HG03439 (cell line): ENCODE measurements around the gene MROH2B.

Source experiments
- ATAC-seq: cut with Tn5 transposase; IDR thresholded peaks from one replicate; pipeline ENCODE4 v1.9.1; 2021; ENCODE audit warnings: mild to moderate bottlenecking, moderate library complexity; ENCODE audit not compliant: unreplicated experiment

The MROH2B gene

DNA sequence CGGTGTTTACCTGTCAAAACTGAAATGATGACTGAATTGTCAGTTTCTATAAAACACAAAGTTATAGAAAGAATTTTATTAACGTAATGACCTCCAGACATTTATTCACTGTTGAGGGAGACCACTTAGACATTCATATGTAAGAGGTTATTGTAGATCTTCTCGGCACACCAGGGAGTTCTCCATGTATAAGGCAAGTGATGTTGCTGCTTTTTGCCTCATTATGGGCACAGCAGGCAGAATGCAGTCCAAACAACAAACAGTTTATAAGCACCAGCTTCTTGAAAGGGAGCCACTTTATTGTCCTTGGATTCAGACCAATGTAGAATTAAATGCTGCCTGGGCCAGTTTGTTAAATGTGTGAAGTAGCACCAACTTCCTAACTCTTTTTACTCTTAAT, 95.1 kb downstream of the MROH2B start:
- no peak for ATAC-seq

DNA sequence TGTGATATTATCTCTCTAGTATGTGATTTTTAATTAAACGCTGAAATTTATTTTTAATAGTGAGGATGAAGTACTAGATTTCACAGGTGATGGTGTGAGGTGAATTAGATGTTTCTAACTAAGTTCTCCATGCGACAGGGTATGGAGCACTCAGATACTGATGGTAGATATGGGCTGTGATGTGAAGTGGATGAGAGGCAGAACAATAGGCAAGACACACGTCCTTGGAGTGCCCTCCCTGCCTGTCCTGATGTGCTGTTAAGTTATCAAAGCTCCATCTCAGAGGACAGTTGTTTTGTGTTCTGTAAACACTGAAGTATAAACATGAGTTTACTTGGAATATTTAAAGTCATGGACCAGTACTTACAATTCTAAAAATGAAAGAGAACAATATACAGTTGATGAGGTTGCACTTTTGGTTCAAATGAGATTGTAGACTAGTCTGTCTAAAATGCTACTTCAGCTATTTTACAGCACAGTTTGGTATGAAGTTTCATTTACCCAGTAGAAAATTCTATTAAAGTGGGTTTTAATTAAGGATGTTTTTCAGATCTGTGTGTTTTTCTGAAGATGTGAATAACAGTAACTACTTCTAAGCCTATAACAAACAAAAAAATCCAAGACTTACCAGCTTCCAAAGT, 97.7 kb downstream of the MROH2B start:
- no peak for ATAC-seq

DNA sequence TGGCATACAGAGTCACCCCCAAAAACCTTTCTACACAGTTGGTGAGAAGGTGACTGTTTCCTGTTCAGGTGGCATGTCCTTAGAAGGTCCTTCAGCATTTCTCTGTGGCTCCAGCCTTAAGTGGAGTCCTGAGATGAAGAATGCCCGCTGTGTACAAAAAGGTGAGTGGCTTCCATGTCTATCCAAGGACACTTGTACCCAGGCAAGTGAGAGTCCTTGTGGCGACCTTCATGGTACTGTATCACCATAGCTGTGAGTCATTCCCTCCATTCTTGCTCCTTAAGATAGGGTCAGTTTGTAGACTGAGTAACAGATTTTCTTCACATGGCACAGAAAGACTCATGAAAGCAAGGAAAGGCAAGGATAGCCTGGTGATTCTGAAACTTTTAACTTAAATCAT, 98.7 kb downstream of the MROH2B start:
- no peak for ATAC-seq

DNA sequence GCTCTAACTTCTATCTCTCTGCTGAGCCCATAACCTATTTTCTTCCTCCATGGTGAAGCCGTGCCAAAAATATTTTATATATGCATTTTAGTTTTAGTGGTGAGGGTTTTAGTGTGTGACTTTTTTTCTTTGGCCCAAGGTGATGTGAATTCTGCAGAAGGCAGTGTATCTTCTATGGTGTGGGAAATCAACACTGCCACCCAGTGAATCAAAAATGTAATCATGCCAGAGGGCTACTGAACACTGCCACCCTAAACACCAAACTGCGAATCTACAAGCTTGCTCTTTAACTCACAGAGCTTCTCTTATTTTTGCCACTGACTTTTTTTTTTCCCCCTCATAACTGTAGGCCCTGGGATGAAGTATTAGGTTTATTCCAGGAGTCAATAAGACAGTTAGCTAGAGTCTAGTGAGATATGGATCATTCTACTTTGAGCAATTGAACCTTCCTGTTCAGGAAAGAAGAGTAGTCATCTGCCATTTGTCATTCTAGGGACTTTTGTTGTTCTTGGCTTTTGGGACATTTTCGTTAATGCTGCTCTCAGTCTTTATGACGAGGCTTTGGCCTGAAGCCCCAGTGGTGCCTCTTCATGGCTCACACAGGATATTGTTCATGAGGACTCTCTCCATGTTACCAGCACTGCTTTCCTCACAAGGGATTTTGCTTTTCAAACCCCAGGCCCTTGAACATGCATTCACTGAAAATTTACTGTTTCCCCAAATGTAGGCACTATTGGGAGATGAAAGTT, 108.8 kb downstream of the MROH2B start:
- ATAC-seq = no peak

DNA sequence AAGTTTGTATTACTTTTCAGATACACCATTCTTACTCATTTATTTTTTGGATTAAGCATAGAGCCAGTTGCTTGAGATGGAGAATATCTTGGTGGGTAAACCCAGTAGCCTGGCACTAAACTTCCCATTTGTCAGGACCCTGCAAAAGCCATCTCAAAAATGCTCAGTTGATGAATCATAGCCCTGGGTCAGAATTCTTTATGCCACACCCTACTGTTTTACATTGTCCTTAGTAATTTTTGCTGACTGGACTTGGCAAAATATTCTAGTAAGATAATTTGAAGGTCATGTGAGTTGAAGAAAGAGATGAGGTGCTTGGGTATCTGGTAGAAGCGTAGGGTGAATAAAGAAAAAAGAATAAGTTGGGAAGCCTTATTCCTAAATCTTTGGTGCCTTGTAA, 111.1 kb downstream of the MROH2B start:
- ATAC-seq = no peak

DNA sequence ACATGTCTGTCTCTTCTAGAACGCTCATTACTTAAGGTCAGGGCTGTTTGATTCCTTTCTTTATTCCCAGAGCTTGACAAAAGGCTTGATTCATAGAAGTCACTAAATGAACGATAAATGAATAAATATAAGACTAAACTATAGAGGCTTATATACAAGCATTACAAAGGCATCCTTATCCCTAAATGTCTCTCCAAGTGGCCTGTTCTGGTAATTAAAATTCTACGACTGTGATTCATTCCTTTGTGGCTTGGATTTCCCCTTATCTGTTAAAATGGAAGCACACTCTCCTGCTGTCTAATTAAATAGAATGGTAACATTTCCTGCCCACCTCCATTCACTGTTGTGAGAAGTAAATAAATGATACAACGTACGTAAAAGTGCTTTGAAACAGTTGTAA, 112.3 kb downstream of the MROH2B start:
- no peak for ATAC-seq

DNA sequence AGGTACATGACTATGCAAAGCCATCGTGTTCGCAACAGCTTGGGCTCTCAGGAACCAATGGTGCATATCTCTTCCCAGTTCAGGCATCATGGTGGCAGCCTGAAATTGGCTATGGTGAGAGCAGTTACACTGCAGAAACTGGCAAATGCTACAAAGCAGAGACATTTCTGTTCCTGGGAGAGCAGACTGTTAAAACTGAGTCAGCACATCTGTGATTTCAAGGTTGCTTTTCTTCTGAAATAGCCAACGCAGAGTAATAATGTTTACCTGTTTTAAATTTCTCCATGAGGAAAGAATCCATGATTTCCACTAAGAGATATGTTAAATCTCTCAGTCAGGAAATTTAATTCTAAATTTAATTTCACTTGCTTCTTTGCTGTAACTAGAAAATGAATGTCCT, 114.1 kb downstream of the MROH2B start:
- no peak for ATAC-seq

DNA sequence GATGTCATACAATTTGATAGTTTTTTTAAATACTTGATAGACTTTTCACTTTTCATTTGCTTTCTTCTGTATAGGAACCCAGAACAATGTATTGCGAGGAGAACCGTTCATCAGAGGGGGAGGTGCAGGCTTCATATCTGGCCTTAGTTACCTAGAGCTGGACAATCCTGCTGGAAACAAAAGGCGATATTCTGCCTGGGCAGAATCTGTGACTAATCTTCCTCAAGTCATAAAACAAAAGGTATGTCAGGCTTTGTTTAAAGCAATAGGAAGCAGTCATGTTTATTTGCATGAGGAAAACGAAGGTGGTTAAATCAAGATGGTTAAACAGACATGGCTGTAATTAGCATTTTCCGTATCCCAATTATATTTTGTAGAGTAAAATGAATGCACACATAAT, 115.8 kb downstream of the MROH2B start:
- ATAC-seq = no peak
